HG03064 (cell line): ENCODE measurements around the gene TXNDC5.
A peak's percentile ranks its signal among the peaks of the same experiment; 100 is the strongest.

Experiments
- ATAC-seq: cut with Tn5 transposase; IDR thresholded peaks from one replicate; pipeline ENCODE4 v1.9.1; 2021; ENCODE audit warnings: low read depth; ENCODE audit not compliant: unreplicated experiment

TXNDC5 gene

GRCh38 chr6:7910654-7911344, at the start of gene TXNDC5:
TSS of gene TXNDC5 (minus strand) at chr6:7910788. CDS start at chr6:7910776, 12 bp downstream.
- ATAC-seq = peak; percentile 67

- no peak for ATAC-seq
Observed at GRCh38 chr6:7960141-7960540, 49.6 kb upstream of the TXNDC5 start.

GRCh38 chr6:7959453-7959852, 48.9 kb upstream of the TXNDC5 start:
- ATAC-seq = no peak

- ATAC-seq = no peak
Observed at GRCh38 chr6:7958464-7958863, 47.9 kb upstream of the TXNDC5 start.

GRCh38 chr6:7956257-7956656, 45.7 kb upstream of the TXNDC5 start:
- ATAC-seq = no peak

- no peak for ATAC-seq
Observed at GRCh38 chr6:7954477-7955200, 44.1 kb upstream of the TXNDC5 start.

GRCh38 chr6:7953753-7954152, 43.2 kb upstream of the TXNDC5 start:
- no peak for ATAC-seq

- peak; percentile 23 for ATAC-seq
Observed at GRCh38 chr6:7939864-7940228, 29.3 kb upstream of the TXNDC5 start.

- peak; percentile 57 for ATAC-seq
Observed at GRCh38 chr6:7939184-7939863, 28.7 kb upstream of the TXNDC5 start.

GRCh38 chr6:7938562-7939183, 28.1 kb upstream of the TXNDC5 start:
- ATAC-seq = no peak

GRCh38 chr6:7933794-7934193, 23.2 kb upstream of the TXNDC5 start:
- ATAC-seq = peak; percentile 81

GRCh38 chr6:7932625-7933024, 22.0 kb upstream of the TXNDC5 start:
- no peak for ATAC-seq

GRCh38 chr6:7924867-7925266, 14.3 kb upstream of the TXNDC5 start:
- ATAC-seq = no peak

GRCh38 chr6:7922596-7922995, 12.0 kb upstream of the TXNDC5 start:
- no peak for ATAC-seq

- ATAC-seq = no peak
Observed at GRCh38 chr6:7921632-7922092, 11.1 kb upstream of the TXNDC5 start.

GRCh38 chr6:7921046-7921445, 10.5 kb upstream of the TXNDC5 start:
- no peak for ATAC-seq

- no peak for ATAC-seq
Observed at GRCh38 chr6:7920425-7920824, 9.8 kb upstream of the TXNDC5 start.

- ATAC-seq = no peak
Observed at GRCh38 chr6:7919871-7920270, 9.3 kb upstream of the TXNDC5 start.

- ATAC-seq = no peak
Observed at GRCh38 chr6:7918403-7918802, 7.8 kb upstream of the TXNDC5 start.

GRCh38 chr6:7917729-7918128, 7.1 kb upstream of the TXNDC5 start:
- ATAC-seq = no peak

GRCh38 chr6:7916959-7917358, 6.4 kb upstream of the TXNDC5 start:
- peak; percentile 90 for ATAC-seq
